Forelimb muscle (tissue), 1 donor: ENCODE measurements around the gene PARVB. TPM values are rescaled to one million over a fixed set of nuclear protein-coding genes. Genes with fewer than 3 reads are reported as not detected.

Experiments used
- DNase-seq: peaks from one replicate; pipeline ENCODE4 v3.0.0-alpha.2; 2013; ENCODE audit warnings: low read depth
- polyA plus RNA-seq: library from polyadenylated mRNA; unstranded; fragments of 120-200 nt; gene quantifications from one replicate; pipeline ENCODE4 v1.2.1, GENCODE V29; 2013; ENCODE audit not compliant: insufficient read length

The PARVB gene
- polyA plus RNA-seq, 1 donor = 45.9 TPM

GRCh38 chr22:44133161-44133560, 109.1 kb downstream of the PARVB start:
- no peak for DNase-seq

GRCh38 chr22:44133901-44134571, 109.9 kb downstream of the PARVB start:
- no peak for DNase-seq

- DNase-seq = no peak
Observed at GRCh38 chr22:44136112-44136511, 112.0 kb downstream of the PARVB start.

- no peak for DNase-seq
Observed at GRCh38 chr22:44136786-44137185, 112.7 kb downstream of the PARVB start.

- DNase-seq = no peak
Observed at GRCh38 chr22:44137415-44137814, 113.3 kb downstream of the PARVB start.

GRCh38 chr22:44139773-44140172, 115.7 kb downstream of the PARVB start:
- no peak for DNase-seq

GRCh38 chr22:44142421-44143104, 118.5 kb downstream of the PARVB start:
- DNase-seq = no peak

- no peak for DNase-seq
Observed at GRCh38 chr22:44143105-44143474, 119.0 kb downstream of the PARVB start.

GRCh38 chr22:44143579-44143978, 119.5 kb downstream of the PARVB start:
- DNase-seq = no peak

GRCh38 chr22:44144046-44144569, 120.0 kb downstream of the PARVB start:
- no peak for DNase-seq

GRCh38 chr22:44145544-44145943, 121.4 kb downstream of the PARVB start:
- no peak for DNase-seq

- no peak for DNase-seq
Observed at GRCh38 chr22:44146088-44146861, 122.2 kb downstream of the PARVB start.

GRCh38 chr22:44147008-44147645, 123.0 kb downstream of the PARVB start:
- DNase-seq = no peak

- no peak for DNase-seq
Observed at GRCh38 chr22:44147821-44148574, 123.9 kb downstream of the PARVB start.

- DNase-seq = no peak
Observed at GRCh38 chr22:44151676-44152075, 127.6 kb downstream of the PARVB start.

- no peak for DNase-seq
Observed at GRCh38 chr22:44153710-44154109, 129.6 kb downstream of the PARVB start.

GRCh38 chr22:44154436-44154942, 130.4 kb downstream of the PARVB start:
- no peak for DNase-seq

GRCh38 chr22:44155115-44155514, 131.0 kb downstream of the PARVB start:
- no peak for DNase-seq

GRCh38 chr22:44157916-44158618, 134.0 kb downstream of the PARVB start:
- DNase-seq = no peak

GRCh38 chr22:44158816-44159215, 134.7 kb downstream of the PARVB start:
- no peak for DNase-seq
